ENCODE results near the gene WDFY3.

DNA sequence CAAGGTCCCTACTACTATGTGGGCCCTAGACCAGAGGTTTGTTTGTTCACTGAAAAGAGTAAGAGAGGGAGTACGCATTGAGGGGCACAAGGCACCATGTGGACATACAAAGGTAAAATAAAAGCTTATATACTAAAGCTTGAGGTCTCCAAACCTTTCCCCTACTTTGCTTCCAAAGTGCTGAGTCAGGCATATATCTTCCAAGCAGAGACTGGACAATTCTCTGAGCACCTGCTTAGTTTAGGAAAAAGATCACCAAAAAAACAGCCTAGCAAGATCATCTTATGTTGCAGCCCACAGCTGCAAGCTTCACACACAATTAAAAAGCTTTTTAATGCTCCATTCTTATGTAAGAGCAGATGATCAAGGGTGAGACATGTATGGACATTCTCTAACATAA is 119.5 kb downstream of the WDFY3 start:
- TF ChIP-seq, protein P1, sequence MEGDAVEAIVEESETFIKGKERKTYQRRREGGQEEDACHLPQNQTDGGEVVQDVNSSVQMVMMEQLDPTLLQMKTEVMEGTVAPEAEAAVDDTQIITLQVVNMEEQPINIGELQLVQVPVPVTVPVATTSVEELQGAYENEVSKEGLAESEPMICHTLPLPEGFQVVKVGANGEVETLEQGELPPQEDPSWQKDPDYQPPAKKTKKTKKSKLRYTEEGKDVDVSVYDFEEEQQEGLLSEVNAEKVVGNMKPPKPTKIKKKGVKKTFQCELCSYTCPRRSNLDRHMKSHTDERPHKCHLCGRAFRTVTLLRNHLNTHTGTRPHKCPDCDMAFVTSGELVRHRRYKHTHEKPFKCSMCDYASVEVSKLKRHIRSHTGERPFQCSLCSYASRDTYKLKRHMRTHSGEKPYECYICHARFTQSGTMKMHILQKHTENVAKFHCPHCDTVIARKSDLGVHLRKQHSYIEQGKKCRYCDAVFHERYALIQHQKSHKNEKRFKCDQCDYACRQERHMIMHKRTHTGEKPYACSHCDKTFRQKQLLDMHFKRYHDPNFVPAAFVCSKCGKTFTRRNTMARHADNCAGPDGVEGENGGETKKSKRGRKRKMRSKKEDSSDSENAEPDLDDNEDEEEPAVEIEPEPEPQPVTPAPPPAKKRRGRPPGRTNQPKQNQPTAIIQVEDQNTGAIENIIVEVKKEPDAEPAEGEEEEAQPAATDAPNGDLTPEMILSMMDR (IDR thresholded peaks at IDR 0.05), result no peak
- TF ChIP-seq POLR2A (IDR thresholded peaks at IDR 0.05), result no peak
- TF ChIP-seq POLR2AphosphoS5 (IDR thresholded peaks at IDR 0.05), result no peak
